ENCODE data around the gene DPYSL5.
A peak's percentile ranks its signal among the peaks of the same experiment; 100 is the strongest.

DPYSL5 gene

GRCh38 chr2:26938399-26939118 is 90.6 kb downstream of the DPYSL5 start:
- H3K9ac ChIP-seq (ENCODE audit: low read length in 5 of 5) = no peak overlapping the region

GRCh38 chr2:26940001-26940400 is 92.1 kb downstream of the DPYSL5 start:
- Histone ChIP-seq H3K4me3 (ENCODE audit: low read depth in 1 of 5, low read length in 5 of 5) (no peak overlapping the region), H3K36me3 (ENCODE audit: control insufficient read depth in 5 of 5, insufficient read depth in 5 of 5, low read length in 5 of 5) (no peaks in the 10 kb centered on the region), H3K4me1 (ENCODE audit: control insufficient read depth in 5 of 5, insufficient read depth in 5 of 5, low read length in 5 of 5) (no peaks in the 10 kb centered on the region), H3K27me3 (ENCODE audit: control insufficient read depth in 5 of 5, insufficient read depth in 4 of 5, low read length in 5 of 5) (peaks cover 0 to 21% (median 17%) of the 10 kb centered on the region in 5 donors), H3K9ac (ENCODE audit: low read length in 5 of 5) (no peak overlapping the region), H3K9me3 (ENCODE audit: control insufficient read depth in 5 of 5, low read length in 5 of 5) (no peaks in the 10 kb centered on the region), H3K27ac (ENCODE audit: low read depth, low read length) (no peak overlapping the region)

More at GRCh38 chr2:26938399-26939118, 90.6 kb downstream of the DPYSL5 start:
- Histone ChIP-seq H3K27ac (ENCODE audit: low read depth, low read length) (no peak overlapping the region), H3K9me3 (ENCODE audit: control insufficient read depth in 5 of 5, low read length in 5 of 5) (no peaks in the 10 kb centered on the region), H3K4me3 (ENCODE audit: low read depth in 1 of 5, low read length in 5 of 5) (no peak overlapping the region), H3K4me1 (ENCODE audit: control insufficient read depth in 5 of 5, insufficient read depth in 5 of 5, low read length in 5 of 5) (no peaks in the 10 kb centered on the region), H3K27me3 (ENCODE audit: control insufficient read depth in 5 of 5, insufficient read depth in 4 of 5, low read length in 5 of 5) (peaks cover 0 to 20% (median 8%) of the 10 kb centered on the region in 5 donors), H3K36me3 (ENCODE audit: control insufficient read depth in 5 of 5, insufficient read depth in 5 of 5, low read length in 5 of 5) (no peaks in the 10 kb centered on the region)

DNA sequence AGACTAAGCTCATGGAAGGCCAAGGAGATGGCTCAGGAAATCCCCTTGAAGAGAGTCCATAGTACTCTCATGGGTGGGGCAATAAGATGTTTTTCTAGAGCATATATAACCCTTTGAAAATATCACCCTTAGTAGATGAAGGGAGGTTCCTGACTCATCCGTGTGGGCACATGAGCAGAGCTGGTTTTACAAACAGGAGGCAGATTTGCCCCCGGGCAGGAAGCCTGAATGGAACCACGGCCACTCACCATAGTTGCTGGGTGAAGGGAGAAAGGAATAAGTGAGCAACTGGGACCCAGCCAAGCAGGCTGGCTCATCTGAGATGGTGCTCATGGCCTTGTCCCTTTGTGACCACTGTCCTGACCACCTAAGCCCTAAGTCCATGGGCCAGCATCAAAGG is 93.6 kb downstream of the DPYSL5 start:
- Histone ChIP-seq H3K27me3 (ENCODE audit: control insufficient read depth in 5 of 5, insufficient read depth in 4 of 5, low read length in 5 of 5) (peaks cover 3 to 21% (median 17%) of the 10 kb centered on the region in 5 donors), H3K9me3 (ENCODE audit: control insufficient read depth in 5 of 5, low read length in 5 of 5) (no peaks in the 10 kb centered on the region), H3K36me3 (ENCODE audit: control insufficient read depth in 5 of 5, insufficient read depth in 5 of 5, low read length in 5 of 5) (no peaks in the 10 kb centered on the region), H3K4me1 (ENCODE audit: control insufficient read depth in 5 of 5, insufficient read depth in 5 of 5, low read length in 5 of 5) (peaks cover 0 to under 1% (median 0%) of the 10 kb centered on the region in 5 donors), H3K4me3 (ENCODE audit: low read depth in 1 of 5, low read length in 5 of 5) (no peak overlapping the region), H3K9ac (ENCODE audit: low read length in 5 of 5) (no peak overlapping the region), H3K27ac (ENCODE audit: low read depth, low read length) (no peak overlapping the region)

DNA sequence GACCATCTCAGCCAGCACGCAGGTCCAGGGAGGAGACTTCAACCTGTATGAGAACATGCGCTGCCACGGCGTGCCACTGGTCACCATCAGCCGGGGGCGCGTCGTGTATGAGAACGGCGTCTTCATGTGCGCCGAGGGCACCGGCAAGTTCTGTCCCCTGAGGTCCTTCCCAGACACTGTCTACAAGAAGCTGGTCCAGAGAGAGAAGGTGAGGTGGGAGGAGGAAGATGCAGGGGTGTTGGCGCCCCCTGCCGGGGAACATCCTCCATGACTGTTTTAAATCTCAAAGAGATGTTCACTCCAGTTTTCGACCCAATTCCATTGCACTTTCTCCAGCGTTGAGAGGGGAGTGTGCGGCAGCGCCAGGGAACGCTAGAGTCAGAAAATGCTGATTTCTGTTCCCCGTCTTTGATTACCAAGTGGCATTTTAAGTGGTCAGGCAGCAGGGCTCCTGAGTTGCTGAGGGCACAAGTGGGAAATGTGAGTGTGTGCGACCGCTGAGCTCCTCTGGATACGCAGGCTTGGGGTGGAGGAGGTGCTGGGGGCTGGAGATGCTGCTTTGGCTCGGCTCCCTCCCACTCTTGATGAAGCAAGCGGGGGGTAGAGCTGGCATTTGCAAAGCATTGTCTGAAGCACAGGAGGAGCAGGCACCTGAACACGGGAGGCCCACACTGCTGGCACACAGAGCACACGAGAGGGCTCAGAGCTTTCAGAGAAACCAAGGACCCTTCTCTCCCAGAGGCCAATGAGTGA is 94.8 kb downstream of the DPYSL5 start:
- H3K9me3 ChIP-seq (ENCODE audit: control insufficient read depth in 5 of 5, low read length in 5 of 5) = no peaks in the 10 kb centered on the region
- H3K9ac ChIP-seq (ENCODE audit: low read length in 5 of 5) = no peak overlapping the region
- no peaks in the 10 kb centered on the region for H3K36me3 ChIP-seq (ENCODE audit: control insufficient read depth in 5 of 5, insufficient read depth in 5 of 5, low read length in 5 of 5)
- H3K4me1 ChIP-seq (ENCODE audit: control insufficient read depth in 5 of 5, insufficient read depth in 5 of 5, low read length in 5 of 5) = peaks cover 2 to 13% (median 11%) of the 10 kb centered on the region in 5 donors
- H3K27ac ChIP-seq (ENCODE audit: low read depth, low read length) = no peak overlapping the region
- peaks cover 3 to 21% (median 17%) of the 10 kb centered on the region in 5 donors for H3K27me3 ChIP-seq (ENCODE audit: control insufficient read depth in 5 of 5, insufficient read depth in 4 of 5, low read length in 5 of 5)
- H3K4me3 ChIP-seq (ENCODE audit: low read depth in 1 of 5, low read length in 5 of 5) = no peak overlapping the region

DNA sequence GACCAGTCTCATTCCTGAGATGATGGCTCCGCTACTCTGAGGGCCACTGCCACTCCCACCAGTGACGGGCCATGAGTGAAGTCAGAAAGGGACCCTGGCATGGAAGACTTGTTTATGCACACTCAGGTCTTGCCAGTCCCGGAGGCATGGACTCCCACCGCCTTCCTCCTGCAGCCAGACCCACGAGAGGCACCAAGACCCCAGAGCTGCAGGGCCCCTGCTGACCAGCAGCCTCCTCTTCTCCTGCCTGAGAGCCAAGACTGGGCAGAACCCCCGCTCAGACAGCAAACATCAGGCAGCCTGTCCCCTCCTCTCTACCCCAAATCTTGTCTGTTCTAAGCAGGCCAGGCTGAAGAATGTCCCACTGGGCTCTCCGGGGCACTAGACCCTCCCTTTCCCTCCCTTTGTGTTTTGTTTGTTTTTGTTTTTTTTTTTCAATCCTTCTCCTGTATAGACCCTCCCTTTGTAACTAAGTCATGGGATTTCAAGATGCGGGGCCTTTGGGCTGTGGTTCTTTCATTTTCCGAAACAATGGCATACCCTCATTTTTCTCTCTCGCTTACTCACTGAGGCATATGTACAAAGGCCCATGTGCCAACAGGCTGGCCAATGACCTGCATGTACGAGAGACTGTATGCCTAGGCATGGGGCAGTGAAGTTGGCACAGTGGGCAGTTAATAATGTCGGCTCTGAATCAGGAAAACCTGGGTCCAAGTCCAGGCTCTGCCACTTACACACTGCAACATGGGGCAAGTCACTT is 98.2 kb downstream of the DPYSL5 start:
- Histone ChIP-seq H3K27ac (ENCODE audit: low read depth, low read length) (no peak overlapping the region), H3K36me3 (ENCODE audit: control insufficient read depth in 5 of 5, insufficient read depth in 5 of 5, low read length in 5 of 5) (no peaks in the 10 kb centered on the region), H3K27me3 (ENCODE audit: control insufficient read depth in 5 of 5, insufficient read depth in 4 of 5, low read length in 5 of 5) (peaks cover 3 to 21% (median 16%) of the 10 kb centered on the region in 5 donors), H3K4me3 (ENCODE audit: low read depth in 1 of 5, low read length in 5 of 5) (no peak overlapping the region), H3K4me1 (ENCODE audit: control insufficient read depth in 5 of 5, insufficient read depth in 5 of 5, low read length in 5 of 5) (peaks cover 2 to 17% (median 15%) of the 10 kb centered on the region in 5 donors), H3K9me3 (ENCODE audit: control insufficient read depth in 5 of 5, low read length in 5 of 5) (no peaks in the 10 kb centered on the region), H3K9ac (ENCODE audit: low read length in 5 of 5) (no peak overlapping the region)

DNA sequence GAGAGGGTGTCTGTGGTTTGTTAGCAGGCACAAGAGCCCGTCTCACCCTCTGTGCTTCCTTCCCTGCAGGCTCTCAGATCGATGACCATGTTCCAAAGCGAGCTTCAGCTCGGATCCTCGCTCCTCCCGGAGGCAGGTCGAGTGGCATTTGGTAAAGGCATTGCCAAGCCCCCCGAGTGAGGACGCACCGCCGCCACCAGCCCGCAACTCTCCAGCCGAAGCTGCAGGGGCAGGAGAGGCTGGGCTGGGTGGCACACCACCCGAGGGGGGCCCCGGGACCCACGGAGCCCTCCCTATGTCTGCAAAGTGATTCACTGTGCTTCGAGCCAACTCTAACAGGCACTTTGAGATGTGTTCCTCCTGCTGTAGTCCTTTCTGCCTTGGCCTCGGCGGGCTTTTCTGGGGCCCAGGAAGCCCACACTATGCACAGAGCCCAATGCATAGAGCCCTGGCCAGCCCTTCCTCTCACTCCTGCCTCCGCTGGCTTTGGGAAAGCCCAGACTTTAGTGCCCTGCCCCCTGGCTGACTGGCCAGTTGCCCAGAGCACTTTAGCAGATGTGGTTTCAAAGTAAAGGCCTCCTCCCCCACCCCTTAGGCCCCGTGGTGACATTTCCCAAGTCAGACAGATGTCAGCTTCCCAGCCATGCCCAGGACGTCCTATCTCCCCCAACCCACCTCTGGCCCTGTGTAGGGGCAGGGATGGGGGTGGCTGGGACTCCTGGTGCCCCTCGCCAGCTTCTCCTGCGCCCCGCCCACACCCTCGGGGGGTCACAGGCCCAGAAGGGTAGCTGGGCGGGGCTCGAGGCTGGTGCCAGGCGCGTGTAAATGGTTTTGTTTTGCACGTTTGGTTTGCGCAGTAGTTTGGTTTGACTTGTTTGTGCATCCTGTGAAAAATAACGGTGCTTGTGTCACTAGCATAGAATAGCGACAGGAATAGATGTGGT is 99.2 kb downstream of the DPYSL5 start:
- H3K27me3 ChIP-seq (ENCODE audit: control insufficient read depth in 5 of 5, insufficient read depth in 4 of 5, low read length in 5 of 5) = peaks cover 3 to 21% (median 16%) of the 10 kb centered on the region in 5 donors
- no peak overlapping the region for H3K9ac ChIP-seq (ENCODE audit: low read length in 5 of 5)
- H3K4me3 ChIP-seq (ENCODE audit: low read depth in 1 of 5, low read length in 5 of 5) = peak overlapping the region in 3 of 5 donors; percentile 17 to 41 (median 37)
- H3K9me3 ChIP-seq (ENCODE audit: control insufficient read depth in 5 of 5, low read length in 5 of 5) = no peaks in the 10 kb centered on the region
- H3K27ac ChIP-seq (ENCODE audit: low read depth, low read length) = no peak overlapping the region
- no peaks in the 10 kb centered on the region for H3K36me3 ChIP-seq (ENCODE audit: control insufficient read depth in 5 of 5, insufficient read depth in 5 of 5, low read length in 5 of 5)
- H3K4me1 ChIP-seq (ENCODE audit: control insufficient read depth in 5 of 5, insufficient read depth in 5 of 5, low read length in 5 of 5) = peaks cover 2 to 17% (median 15%) of the 10 kb centered on the region in 5 donors

- Histone ChIP-seq H3K27me3 (ENCODE audit: control insufficient read depth in 5 of 5, insufficient read depth in 4 of 5, low read length in 5 of 5) (peaks cover 3 to 10% (median 6%) of the 10 kb centered on the region in 5 donors), H3K4me3 (ENCODE audit: low read depth in 1 of 5, low read length in 5 of 5) (no peak overlapping the region), H3K4me1 (ENCODE audit: control insufficient read depth in 5 of 5, insufficient read depth in 5 of 5, low read length in 5 of 5) (peaks cover 2 to 17% (median 15%) of the 10 kb centered on the region in 5 donors)
Measured at GRCh38 chr2:26948800-26949199, 100.9 kb downstream of the DPYSL5 start.

GRCh38 chr2:26950246-26950645 is 102.3 kb downstream of the DPYSL5 start:
- H3K27me3 ChIP-seq (ENCODE audit: control insufficient read depth in 5 of 5, insufficient read depth in 4 of 5, low read length in 5 of 5) = peaks cover 0 to 6% (median 0%) of the 10 kb centered on the region in 5 donors
- H3K4me3 ChIP-seq (ENCODE audit: low read depth in 1 of 5, low read length in 5 of 5) = no peak overlapping the region
- H3K9me3 ChIP-seq (ENCODE audit: control insufficient read depth in 5 of 5, low read length in 5 of 5) = no peaks in the 10 kb centered on the region
- no peak overlapping the region for H3K27ac ChIP-seq (ENCODE audit: low read depth, low read length)
- peaks cover 2 to 17% (median 15%) of the 10 kb centered on the region in 5 donors for H3K4me1 ChIP-seq (ENCODE audit: control insufficient read depth in 5 of 5, insufficient read depth in 5 of 5, low read length in 5 of 5)
- no peak overlapping the region for H3K9ac ChIP-seq (ENCODE audit: low read length in 5 of 5)
- H3K36me3 ChIP-seq (ENCODE audit: control insufficient read depth in 5 of 5, insufficient read depth in 5 of 5, low read length in 5 of 5) = no peaks in the 10 kb centered on the region

More at GRCh38 chr2:26948800-26949199, 100.9 kb downstream of the DPYSL5 start:
- Histone ChIP-seq H3K9me3 (ENCODE audit: control insufficient read depth in 5 of 5, low read length in 5 of 5) (no peaks in the 10 kb centered on the region), H3K27ac (ENCODE audit: low read depth, low read length) (no peak overlapping the region), H3K9ac (ENCODE audit: low read length in 5 of 5) (no peak overlapping the region), H3K36me3 (ENCODE audit: control insufficient read depth in 5 of 5, insufficient read depth in 5 of 5, low read length in 5 of 5) (no peaks in the 10 kb centered on the region)

- Histone ChIP-seq H3K9ac (ENCODE audit: low read length in 5 of 5) (no peak overlapping the region), H3K4me1 (ENCODE audit: control insufficient read depth in 5 of 5, insufficient read depth in 5 of 5, low read length in 5 of 5) (peaks cover 2 to 17% (median 15%) of the 10 kb centered on the region in 5 donors), H3K27me3 (ENCODE audit: control insufficient read depth in 5 of 5, insufficient read depth in 4 of 5, low read length in 5 of 5) (peaks cover 0 to 2% (median 0%) of the 10 kb centered on the region in 5 donors), H3K9me3 (ENCODE audit: control insufficient read depth in 5 of 5, low read length in 5 of 5) (no peaks in the 10 kb centered on the region), H3K4me3 (ENCODE audit: low read depth in 1 of 5, low read length in 5 of 5) (no peak overlapping the region), H3K36me3 (ENCODE audit: control insufficient read depth in 5 of 5, insufficient read depth in 5 of 5, low read length in 5 of 5) (no peaks in the 10 kb centered on the region), H3K27ac (ENCODE audit: low read depth, low read length) (no peak overlapping the region)
Measured at GRCh38 chr2:26951236-26951635, 103.3 kb downstream of the DPYSL5 start.

All from subcutaneous abdominal adipose tissue (tissue), 5 donors.